ENCODE data around the gene ACOT7.

DNA sequence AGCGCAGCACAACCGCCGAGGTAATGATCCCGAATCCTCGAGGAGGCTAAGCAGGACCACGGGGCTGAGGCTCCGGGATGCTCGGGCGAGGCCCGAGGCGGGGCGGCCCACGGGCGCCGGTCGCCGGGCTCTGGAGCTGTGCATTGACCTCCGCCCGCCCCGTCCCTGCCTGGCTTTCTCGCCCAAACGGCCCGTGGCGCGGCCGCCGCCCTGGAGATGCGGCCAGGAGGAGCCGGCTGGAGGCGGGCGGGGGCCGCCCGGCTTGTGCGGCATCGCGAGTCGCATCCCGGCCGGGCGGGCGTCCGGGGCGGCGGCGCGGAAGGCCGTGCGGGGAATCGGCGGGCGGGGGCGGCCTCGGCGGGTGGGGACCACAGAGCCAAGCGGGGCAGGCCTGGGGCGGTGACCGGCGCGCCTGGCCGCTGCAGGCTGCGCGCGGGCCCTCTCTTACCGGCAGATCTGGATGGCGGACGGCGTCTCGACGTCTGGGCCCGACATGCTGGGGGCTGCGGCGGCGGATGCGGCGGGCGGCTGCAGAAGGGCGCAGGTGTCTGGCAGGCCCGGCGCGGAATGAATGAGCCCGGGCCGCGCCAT lies 663 bp downstream of the ACOT7 start:
- TF ChIP-seq FOXM1 (IDR thresholded peaks at IDR 0.05; ENCODE audit: borderline replicate concordance, low read depth) (no peak), RAD21 (IDR thresholded peaks at IDR 0.05; ENCODE audit: low read depth) (no peak), CREB1 (IDR thresholded peaks at IDR 0.05; ENCODE audit: low read depth) (no peak), CEBPB (IDR thresholded peaks at IDR 0.05) (no peak), REST (IDR thresholded peaks at IDR 0.05; ENCODE audit: low read depth) (no peak), ZBTB7A (IDR thresholded peaks at IDR 0.05; ENCODE audit: low read depth) (no peak)
- TF ChIP-seq, protein P1, sequence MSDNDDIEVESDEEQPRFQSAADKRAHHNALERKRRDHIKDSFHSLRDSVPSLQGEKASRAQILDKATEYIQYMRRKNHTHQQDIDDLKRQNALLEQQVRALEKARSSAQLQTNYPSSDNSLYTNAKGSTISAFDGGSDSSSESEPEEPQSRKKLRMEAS (IDR thresholded peaks at IDR 0.05) = no peak
